GM13977 (cell line): Measurements from ENCODE around the gene KAZALD1.

ENCODE experiments used
- DNase-seq: peaks from one replicate; pipeline ENCODE4 v3.0.0; 2012; ENCODE audit warnings: low spot score
- in situ Hi-C: fragments of 300-500 bp; cut with MboI; formaldehyde crosslinking; loops from one replicate; pipeline ENCODE4 v1.12.0; 2022; ENCODE audit warnings: low sequenced_read_pairs, low pct_unique_long_range_greater_than_20kb, mixed read lengths, inconsistent platforms; ENCODE audit not compliant: unreplicated experiment
- TF ChIP-seq, protein P1 (sequence below): IDR thresholded peaks from 2 replicates; pipeline ENCODE4 v1.5.1; 2012; ENCODE audit warnings: mild to moderate bottlenecking, control low read depth; ENCODE audit not compliant: insufficient read depth; ENCODE audit errors: extremely low read depth, missing control alignments

Gene KAZALD1

DNA sequence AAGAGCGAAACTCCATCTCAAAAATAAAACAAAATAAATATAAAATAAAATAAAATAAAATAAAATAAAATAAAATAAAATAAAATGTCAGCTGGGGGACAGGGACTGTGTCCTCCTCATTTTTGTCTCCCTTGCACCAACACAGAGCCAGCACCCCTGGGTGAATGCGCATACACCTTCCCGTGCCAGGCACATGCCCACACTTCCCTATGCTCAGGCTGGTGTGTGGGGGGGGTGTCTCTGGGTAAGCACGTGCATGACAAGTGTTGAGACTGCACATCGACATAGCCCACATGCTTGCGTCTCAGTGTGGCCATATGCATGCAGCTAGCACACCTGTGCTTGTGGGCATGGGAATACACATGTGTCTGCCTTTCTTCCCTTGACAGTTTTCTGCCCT is 44.6 kb downstream of the KAZALD1 start:
- in situ Hi-C loops = no loop called here
- no peak for DNase-seq
- TF ChIP-seq, protein P1, sequence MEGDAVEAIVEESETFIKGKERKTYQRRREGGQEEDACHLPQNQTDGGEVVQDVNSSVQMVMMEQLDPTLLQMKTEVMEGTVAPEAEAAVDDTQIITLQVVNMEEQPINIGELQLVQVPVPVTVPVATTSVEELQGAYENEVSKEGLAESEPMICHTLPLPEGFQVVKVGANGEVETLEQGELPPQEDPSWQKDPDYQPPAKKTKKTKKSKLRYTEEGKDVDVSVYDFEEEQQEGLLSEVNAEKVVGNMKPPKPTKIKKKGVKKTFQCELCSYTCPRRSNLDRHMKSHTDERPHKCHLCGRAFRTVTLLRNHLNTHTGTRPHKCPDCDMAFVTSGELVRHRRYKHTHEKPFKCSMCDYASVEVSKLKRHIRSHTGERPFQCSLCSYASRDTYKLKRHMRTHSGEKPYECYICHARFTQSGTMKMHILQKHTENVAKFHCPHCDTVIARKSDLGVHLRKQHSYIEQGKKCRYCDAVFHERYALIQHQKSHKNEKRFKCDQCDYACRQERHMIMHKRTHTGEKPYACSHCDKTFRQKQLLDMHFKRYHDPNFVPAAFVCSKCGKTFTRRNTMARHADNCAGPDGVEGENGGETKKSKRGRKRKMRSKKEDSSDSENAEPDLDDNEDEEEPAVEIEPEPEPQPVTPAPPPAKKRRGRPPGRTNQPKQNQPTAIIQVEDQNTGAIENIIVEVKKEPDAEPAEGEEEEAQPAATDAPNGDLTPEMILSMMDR = no peak

DNA sequence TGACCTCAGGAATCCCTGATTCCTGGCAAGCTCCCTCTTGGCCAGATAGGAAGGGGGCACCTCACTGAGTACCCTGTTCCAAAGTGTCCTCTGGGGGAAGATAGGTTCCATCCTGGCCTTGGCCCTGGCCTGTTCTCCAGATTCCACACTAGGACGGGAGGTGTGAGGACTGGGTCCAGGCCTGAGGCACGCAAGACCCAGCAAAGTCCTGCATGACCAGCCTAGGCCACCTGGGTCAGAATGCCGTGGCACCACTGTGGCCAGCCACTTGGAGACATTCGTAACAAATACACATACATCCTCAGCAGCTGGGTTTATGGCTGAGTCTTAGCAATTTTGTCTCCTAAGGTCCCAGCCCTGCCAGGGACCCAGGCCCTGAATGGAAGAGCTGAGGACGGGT is 46.0 kb downstream of the KAZALD1 start:
- in situ Hi-C loops = no loop called here
- DNase-seq = no peak

DNA sequence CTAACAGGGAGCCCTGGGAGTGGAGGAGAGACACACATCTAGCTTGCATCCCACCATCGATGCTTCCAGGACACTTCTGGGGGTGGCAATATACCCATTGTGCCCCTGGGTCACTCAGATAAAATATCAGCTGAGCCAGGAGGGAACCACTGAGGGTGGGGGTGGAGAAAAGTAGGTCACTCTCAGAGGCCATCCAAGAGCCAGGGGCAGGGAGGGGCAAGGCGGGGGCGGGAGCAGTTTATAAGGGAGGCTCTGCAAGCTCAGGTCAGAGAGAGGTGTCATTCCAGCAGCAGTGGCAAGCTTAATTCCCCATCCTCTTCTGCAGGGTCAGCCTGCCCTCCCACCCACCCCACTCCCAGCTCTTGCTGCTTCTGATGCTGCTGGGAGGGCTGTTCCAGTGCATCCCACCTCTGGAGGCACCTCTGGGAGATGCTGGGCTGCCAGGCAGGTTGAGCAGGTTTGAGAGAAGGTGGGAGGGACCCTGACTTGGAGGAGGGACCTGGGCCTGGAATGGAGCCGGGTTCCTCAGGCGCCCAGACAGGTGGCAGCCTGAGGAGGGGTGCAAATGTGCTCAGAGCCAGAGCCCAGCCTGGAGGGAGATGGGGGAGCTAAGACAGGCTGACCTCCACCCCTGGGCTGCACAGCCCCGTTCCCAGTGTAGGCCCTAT is 49.2 kb downstream of the KAZALD1 start:
- in situ Hi-C loops = no loop called here

More for the DNA sequence above, 46.0 kb downstream of the KAZALD1 start:
- TF ChIP-seq, protein P1 = no peak

DNA sequence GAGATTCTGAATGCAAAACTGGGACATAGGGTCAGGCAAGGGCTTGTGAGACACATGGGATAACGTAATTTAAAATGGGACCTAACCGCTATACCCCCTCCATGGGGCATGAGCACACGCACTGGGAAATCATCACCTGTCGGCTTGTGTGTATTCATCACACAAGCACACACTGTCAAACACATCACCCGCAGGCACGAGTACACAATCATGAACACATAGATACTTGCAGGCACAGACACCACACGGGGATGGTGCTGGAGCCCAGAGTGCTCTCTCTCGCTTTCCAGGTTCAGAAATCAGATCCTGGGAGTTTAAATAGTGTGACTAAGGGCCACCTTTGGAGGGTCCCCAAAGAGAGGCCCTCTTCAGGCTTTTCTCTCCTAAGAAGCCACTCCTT is 49.8 kb downstream of the KAZALD1 start:
- in situ Hi-C loops = no loop called here

More for the DNA sequence above, 49.2 kb downstream of the KAZALD1 start:
- TF ChIP-seq, protein P1 = no peak
- DNase-seq = no peak

DNA sequence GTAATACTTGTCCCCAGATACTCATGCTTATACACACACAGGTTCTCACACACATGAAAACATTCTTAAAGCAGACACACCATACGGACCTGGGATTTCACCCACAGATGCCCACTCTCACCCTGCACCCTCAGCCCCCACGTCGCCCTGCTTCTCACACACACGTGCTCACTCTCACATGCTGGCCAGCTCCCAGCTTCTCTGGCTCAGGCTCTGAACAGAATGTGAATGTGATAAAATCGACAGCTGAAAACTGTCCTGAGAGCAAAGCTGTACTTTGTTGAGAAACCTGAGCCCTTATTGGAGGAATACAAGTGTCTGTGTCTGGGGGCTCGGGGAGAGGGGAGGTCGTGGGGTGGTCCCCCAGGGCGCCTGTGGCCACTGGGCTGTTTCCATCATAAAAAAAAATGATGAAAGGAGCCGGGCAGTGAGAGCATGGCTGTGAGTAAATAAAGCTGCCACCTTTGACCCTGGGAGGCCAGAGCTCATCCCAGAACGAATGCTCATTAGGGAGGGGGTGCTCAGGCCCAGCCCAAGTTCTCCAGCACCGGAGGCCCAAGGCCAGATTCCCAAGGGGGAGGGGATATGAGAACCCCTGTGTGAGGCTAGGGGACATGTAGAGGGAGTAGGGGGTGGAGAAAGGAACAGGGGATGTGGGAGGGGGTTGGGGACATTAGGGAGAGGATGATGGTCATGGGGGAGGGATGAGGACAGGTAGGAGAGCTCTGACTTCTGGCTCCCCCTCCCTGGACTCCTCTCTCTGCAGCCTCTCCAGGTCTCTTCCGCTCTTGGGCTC is 51.2 kb downstream of the KAZALD1 start:
- TF ChIP-seq, protein P1 = no peak

More for the DNA sequence above, 49.8 kb downstream of the KAZALD1 start:
- TF ChIP-seq, protein P1 = no peak
- DNase-seq = no peak

DNA sequence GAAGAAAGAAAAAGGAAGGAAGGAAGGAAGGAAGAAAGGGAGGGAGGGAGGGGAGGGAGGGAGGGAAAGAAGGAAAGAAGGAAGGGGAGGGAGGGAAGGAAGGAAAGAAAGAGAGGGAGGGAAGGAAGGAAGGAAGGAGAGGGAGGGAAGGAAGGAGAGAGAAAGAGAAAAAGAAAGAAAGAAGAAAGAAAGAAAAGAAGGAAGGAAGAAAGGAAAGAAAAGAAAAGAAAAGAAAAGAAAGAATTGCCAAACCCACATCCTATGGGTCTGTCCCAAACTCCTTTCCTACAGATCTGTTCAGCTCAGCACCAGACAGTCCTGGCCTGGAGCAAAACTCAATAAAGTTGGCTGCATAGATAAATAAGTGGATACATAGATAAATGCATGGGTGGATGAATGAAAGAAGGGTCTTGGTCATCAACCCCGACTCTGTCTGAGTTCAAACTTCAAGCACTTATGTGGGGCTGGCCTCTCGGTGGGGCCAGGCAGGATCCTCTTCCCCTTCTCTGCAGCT is 52.2 kb downstream of the KAZALD1 start:
- in situ Hi-C loops = no loop called here
- no peak for DNase-seq
- TF ChIP-seq, protein P1 = no peak

More for the DNA sequence above, 51.2 kb downstream of the KAZALD1 start:
- in situ Hi-C loops = no loop called here
- no peak for DNase-seq
